Subcutaneous adipose tissue (tissue), 4 donors: ENCODE results near the gene MTO1. TPM values are rescaled to one million over a fixed set of nuclear protein-coding genes. Genes with fewer than 3 reads are reported as not detected.

Experiments
- CTCF ChIP-seq: fragments of 450-650 bp; IDR thresholded peaks from one replicate; pipeline ENCODE4 v1.5.1; 2016; ENCODE audit warnings: low read depth, mild to moderate bottlenecking, control low read depth, antibody characterized with exemption, moderate library complexity
- total RNA-seq, 4 donors: library from RNA; depleted of rRNA; stranded (reverse); fragments of >200 nt; gene quantifications; one replicate each; pipeline ENCODE4 v1.1.0, GENCODE V29; 2016

Gene MTO1
- total RNA-seq, 4 donors from 2014 or later = 18.1 to 22.1 (median 18.6) TPM

GRCh38 chr6:73505142-73505541, 43.6 kb downstream of the MTO1 start:
- no peak for TF ChIP-seq CTCF

GRCh38 chr6:73506246-73506645, 44.7 kb downstream of the MTO1 start:
- TF ChIP-seq CTCF = no peak

DNA sequence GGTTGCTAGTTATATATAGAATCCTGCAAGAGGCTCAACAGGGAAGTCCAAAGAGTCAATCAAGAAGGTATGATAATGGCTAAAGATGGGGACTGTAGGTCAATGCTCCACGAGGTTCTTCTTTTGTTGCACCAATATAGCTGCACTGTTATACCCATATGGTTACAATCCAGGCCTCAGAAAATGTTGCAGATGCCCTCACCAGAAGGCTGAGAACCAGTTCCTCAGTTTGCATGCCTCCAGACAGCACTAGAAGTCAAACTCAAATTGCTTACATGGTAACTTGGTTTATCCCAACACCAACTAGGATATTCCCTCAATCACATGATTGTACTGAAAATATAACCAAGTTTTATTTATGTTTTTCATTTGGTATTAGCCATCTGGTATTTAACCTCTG, 47.2 kb downstream of the MTO1 start:
- TF ChIP-seq CTCF = no peak

DNA sequence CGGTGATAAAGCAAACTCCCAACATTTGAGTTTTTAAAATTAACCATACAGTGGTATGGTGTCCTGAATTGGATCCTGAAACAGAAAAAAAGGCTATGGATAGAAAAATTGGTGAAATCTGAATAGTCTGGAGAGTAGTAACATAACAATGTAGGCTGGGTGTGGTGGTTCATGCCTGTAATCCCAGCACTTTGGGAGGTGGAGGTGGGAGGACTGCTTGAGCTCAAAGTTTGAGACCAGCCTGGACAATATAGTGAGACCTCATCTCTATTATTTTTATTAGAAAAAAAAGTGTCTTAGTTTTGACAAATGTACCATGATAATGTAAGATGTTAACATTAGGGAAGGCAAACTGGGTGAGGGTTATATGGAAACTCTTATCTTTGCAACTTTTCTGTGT, 48.3 kb downstream of the MTO1 start:
- TF ChIP-seq CTCF = no peak

DNA sequence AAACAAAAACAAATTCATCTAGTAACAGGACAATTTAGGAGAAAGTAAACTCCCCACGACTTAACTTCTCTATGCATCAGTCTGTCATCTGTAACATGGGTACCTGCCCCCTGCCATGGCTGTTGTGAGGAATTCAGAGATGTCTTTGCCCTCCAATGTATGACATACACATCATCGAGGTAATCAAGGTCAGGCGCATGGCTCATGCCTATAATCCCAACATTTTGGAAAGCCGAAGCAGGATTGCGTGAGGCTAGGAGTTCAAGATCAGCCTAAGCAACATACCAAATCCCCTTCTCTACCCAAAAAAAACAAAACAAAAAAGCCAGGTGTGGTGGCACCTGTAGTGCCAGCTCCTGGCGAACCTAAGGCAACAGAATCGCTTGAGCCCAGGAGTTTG, 50.3 kb downstream of the MTO1 start:
- TF ChIP-seq CTCF = no peak

DNA sequence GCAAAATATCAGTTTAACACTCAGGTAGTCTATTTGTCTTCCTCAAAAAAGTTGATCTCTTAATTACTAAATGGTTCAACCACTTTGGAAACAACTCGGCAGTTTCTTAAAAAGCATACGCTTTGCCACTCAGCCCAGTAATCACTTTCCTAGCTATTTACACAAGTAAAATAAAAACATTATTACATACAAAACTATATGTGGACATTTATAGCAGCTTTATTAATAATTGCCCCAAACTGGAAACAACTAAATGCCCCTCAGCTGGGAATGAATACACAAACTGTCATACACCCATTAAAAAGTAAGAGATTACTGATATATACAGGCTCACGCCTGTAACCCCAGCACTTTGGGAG, 51.9 kb downstream of the MTO1 start:
- TF ChIP-seq CTCF = no peak

DNA sequence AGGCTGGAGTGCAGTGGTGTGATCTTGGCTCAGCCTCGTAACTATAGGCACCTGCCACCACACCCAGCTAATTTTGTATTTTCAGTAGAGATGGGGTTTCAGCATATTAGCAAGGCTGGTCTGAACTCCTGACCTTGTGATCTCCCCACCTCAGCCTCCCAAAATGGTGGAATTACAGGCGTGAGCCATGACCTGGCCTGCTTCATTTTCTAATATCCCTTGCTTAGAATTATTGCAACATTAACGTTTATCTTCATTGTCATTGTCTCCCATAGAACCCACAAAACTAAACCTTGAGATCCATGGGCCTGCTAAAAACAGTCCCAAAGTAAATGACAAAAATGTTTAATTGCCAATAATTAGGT, 53.2 kb downstream of the MTO1 start:
- no peak for TF ChIP-seq CTCF

DNA sequence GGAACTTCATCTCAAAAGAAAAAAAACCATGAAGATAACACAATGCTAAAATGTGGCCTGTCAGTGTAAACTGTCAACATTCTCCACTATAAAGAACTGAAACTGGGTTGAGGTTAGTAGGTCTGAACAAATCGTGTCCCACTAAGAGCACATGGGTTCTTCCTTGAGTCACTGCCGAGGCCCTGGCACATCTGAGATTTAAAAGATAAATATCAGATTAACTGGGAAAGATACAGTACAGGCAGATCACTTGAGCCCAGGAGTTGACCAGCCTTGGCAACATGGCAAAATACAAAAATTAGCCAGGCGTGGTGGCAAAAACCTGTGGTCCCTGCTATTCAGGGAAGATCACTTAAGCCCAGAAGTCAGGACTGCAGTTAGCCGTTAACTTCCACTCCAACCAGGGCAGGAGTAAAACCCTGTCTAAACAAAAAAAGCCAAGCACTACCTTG, 53.7 kb downstream of the MTO1 start:
- no peak for TF ChIP-seq CTCF
